ENCODE measurements around the gene LRRC41. TPM values are rescaled to one million over a fixed set of nuclear protein-coding genes. Genes with fewer than 3 reads are reported as not detected.

The LRRC41 gene
- total RNA-seq, 1 experiment from 2014 or later: 47.5 TPM

DNA sequence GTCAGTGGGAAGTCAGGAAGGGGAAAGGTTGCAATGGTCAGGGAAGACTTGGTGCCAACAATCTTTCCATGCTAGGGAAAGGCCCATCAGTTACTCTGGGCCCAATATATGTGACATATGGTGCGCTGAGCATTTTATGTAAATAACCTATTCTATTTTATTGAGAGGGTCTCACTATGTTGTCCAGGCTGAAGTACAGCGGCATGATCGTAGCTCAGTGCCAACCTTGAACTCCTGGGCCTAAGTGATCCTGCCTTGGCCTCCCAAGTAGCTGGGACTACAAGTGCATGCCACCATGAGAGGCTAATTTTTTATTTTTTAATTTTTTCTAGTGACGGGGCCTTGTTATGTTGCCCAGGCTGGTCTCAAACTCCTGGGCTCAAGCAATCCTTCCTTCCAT, 6.9 kb upstream of the LRRC41 start:
- CTCF ChIA-PET: interaction anchor here (0.7 kb wide), 1 partner anchor 76 kb away, joined by 4 read pairs; no protein-coding TSS in a partner anchor
- Mint-ChIP-seq H3K9me3 (ENCODE audit: low read depth, unreplicated experiment) (no peaks in the 10 kb centered on the region), H3K27me3 (ENCODE audit: unreplicated experiment) (no peaks in the 10 kb centered on the region), H3K27ac (ENCODE audit: unreplicated experiment) (no peak overlapping the region), H3K4me1 (ENCODE audit: low read depth, unreplicated experiment) (peaks cover 16% of the 10 kb centered on the region), H3K4me3 (ENCODE audit: low read depth, unreplicated experiment) (no peak overlapping the region), H3K36me3 (ENCODE audit: insufficient read depth, unreplicated experiment) (peaks cover 86% of the 10 kb centered on the region)
- no peak for DNase-seq
- no peak for TF ChIP-seq CTCF (IDR thresholded peaks at IDR 0.05; ENCODE audit: unreplicated experiment)
- intact Hi-C loops (cut with micrococcal nuclease; ENCODE audit: unreplicated experiment): no loop called here
- no TSS peak for BruUV-seq (replicated peaks)

DNA sequence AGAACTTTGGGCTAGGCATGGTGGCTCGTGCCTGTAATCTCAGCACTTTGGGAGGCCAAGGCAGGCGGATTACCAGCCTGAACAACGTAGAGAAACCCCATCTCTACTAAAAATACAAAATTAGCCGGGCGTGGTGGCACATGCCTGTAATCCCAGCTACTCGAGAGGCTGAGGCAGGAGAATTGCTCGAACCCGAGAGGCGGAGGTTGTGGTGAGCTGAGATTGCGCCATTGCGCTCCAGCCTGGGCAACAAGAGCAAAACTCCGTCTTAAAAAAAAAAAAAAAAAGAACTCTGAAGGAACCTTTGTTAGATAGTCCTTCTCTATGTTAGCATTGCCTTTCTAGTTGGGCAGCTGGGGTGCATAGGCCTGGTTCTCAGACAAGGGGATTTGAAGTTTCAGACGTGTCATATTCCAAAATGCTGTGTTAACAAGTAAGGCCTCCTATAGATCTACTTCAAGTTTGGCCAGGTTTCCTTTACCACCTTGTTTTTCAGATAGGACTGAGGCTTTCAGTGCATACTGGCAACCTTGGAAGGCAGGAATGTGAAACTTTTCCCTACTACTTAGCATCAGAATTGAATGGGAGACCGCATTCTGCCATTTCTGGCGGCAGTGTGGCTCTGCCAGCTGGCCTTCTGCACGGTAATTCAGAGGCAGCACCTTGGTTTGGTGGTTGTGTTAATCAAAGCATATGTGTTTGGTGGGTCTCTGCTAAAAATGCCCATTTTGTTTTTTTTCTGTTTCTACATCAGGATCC, 6.2 kb upstream of the LRRC41 start:
- Mint-ChIP-seq H3K9me3 (ENCODE audit: low read depth, unreplicated experiment) (no peaks in the 10 kb centered on the region), H3K36me3 (ENCODE audit: insufficient read depth, unreplicated experiment) (peaks cover 88% of the 10 kb centered on the region), H3K4me1 (ENCODE audit: low read depth, unreplicated experiment) (peaks cover 16% of the 10 kb centered on the region), H3K27ac (ENCODE audit: unreplicated experiment) (no peak overlapping the region), H3K27me3 (ENCODE audit: unreplicated experiment) (no peaks in the 10 kb centered on the region), H3K4me3 (ENCODE audit: low read depth, unreplicated experiment) (no peak overlapping the region)
- no peak for DNase-seq
- TF ChIP-seq CTCF (IDR thresholded peaks at IDR 0.05; ENCODE audit: unreplicated experiment): no peak
- BruUV-seq (replicated peaks): no TSS peak
- intact Hi-C loops (cut with micrococcal nuclease; ENCODE audit: unreplicated experiment): no loop called here
- CTCF ChIA-PET: interaction anchor here (0.6 kb wide), 1 partner anchor 74 kb away, joined by 6 read pairs; no protein-coding TSS in a partner anchor

- no peaks in the 10 kb centered on the region for H3K9me3 Mint-ChIP-seq (ENCODE audit: low read depth, unreplicated experiment)
- peak overlapping the region; percentile 99 for H3K4me3 Mint-ChIP-seq (ENCODE audit: low read depth, unreplicated experiment)
- CTCF ChIA-PET: no interaction called here
- no peaks in the 10 kb centered on the region for H3K27me3 Mint-ChIP-seq (ENCODE audit: unreplicated experiment)
- TF ChIP-seq CTCF (IDR thresholded peaks at IDR 0.05; ENCODE audit: unreplicated experiment): no peak
- no peak overlapping the region for H3K27ac Mint-ChIP-seq (ENCODE audit: unreplicated experiment)
- peaks cover 21% of the 10 kb centered on the region for H3K4me1 Mint-ChIP-seq (ENCODE audit: low read depth, unreplicated experiment)
- no TSS peak for BruUV-seq (replicated peaks)
- H3K36me3 Mint-ChIP-seq (ENCODE audit: insufficient read depth, unreplicated experiment): peaks cover 93% of the 10 kb centered on the region
- DNase-seq: no peak
- intact Hi-C loops (cut with micrococcal nuclease; ENCODE audit: unreplicated experiment): no loop called here
These were observed 2.7 kb upstream of the LRRC41 start for GRCh38 chr1:46306159-46306530.

DNA sequence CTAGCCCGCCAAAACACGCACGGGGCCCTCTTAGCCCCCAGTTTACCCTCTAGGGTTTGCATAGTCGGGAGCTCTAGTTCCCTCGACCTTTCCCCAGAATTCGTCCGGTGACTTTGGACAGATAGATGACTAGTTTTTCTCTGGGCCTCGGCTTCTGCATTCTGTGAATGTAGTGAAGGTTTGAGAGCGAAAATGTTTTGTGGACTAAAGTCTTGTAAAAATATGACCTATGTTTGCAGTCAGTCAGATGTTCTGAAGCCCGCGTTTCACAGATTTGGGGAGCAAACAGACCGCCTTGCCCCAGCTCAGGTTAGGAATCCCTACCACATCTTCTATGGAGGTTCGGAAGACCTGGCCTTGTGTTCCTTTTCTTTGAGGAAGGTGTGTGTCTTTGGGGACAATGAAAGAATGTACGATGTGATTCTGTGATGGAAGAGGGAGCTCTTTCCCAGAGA, 483 bp upstream of the LRRC41 start:
- BruUV-seq (replicated peaks): TSS peak; percentile 82
- no peak for TF ChIP-seq CTCF (IDR thresholded peaks at IDR 0.05; ENCODE audit: unreplicated experiment)
- Mint-ChIP-seq H3K36me3 (ENCODE audit: insufficient read depth, unreplicated experiment) (peaks cover 82% of the 10 kb centered on the region), H3K27ac (ENCODE audit: unreplicated experiment) (peak overlapping the region; percentile 97), H3K9me3 (ENCODE audit: low read depth, unreplicated experiment) (no peaks in the 10 kb centered on the region), H3K27me3 (ENCODE audit: unreplicated experiment) (no peaks in the 10 kb centered on the region), H3K4me3 (ENCODE audit: low read depth, unreplicated experiment) (peak overlapping the region; percentile 99), H3K4me1 (ENCODE audit: low read depth, unreplicated experiment) (peaks cover 31% of the 10 kb centered on the region)
- DNase-seq: no peak
- intact Hi-C loops (cut with micrococcal nuclease; ENCODE audit: unreplicated experiment): loop anchor here (5.0 kb wide), 1 partner anchor 43 kb away; no protein-coding TSS in a partner anchor
- CTCF ChIA-PET: interaction anchor here (0.6 to 2.1 kb wide), 3 partner anchors 24 to 37 kb away, joined by 3 to 13 read pairs (median 8); partner anchors contain the start of gene NSUN4

All from Calu3 (cell line).